Measurements from ENCODE around the gene CCNH. TPM values are rescaled to one million over a fixed set of nuclear protein-coding genes. Genes with fewer than 3 reads are reported as not detected.

CCNH gene
- total and polyA plus RNA-seq, 2 experiments from 2014 or later = 74.4 to 80.2 TPM

- TF ChIP-seq ZNF462 (CRISPR knock-in tag; IDR thresholded peaks at IDR 0.05) = no peak
- no peak for TF ChIP-seq STAT1 (IDR thresholded peaks at IDR 0.05; ENCODE audit: unreplicated experiment)
- no peak for TF ChIP-seq NANOG (IDR thresholded peaks at IDR 0.05; ENCODE audit: borderline replicate concordance)
- TF ChIP-seq CREB1 (CRISPR knock-in tag; IDR thresholded peaks at IDR 0.05; ENCODE audit: low read depth) = no peak
Measured at GRCh38 chr5:87359106-87359505, 53.6 kb downstream of the CCNH start (continued).

GRCh38 chr5:87354496-87354895, 58.2 kb downstream of the CCNH start:
- no peak for TF ChIP-seq ETS1 (IDR thresholded peaks at IDR 0.05)
- no peak for TF ChIP-seq CREB1 (CRISPR knock-in tag; IDR thresholded peaks at IDR 0.05; ENCODE audit: low read depth)
- H4K20me1 ChIP-seq (replicated peaks; ENCODE audit: insufficient read depth) = no peaks in the 10 kb centered on the region
- H3K27me3 ChIP-seq (ENCODE audit: insufficient read depth) = no peaks in the 10 kb centered on the region
- no peak overlapping the region for H3K4me3 ChIP-seq
- H3K9me2 ChIP-seq (ENCODE audit: insufficient read depth) = no peaks in the 10 kb centered on the region
- no peaks in the 10 kb centered on the region for H3K36me3 ChIP-seq (ENCODE audit: insufficient read depth)
- Mint-ChIP-seq H3K27me3 (ENCODE audit: insufficient read depth, low read depth, poor library complexity) (no peaks in the 10 kb centered on the region), H3K9me3 (no peaks in the 10 kb centered on the region), H3K36me3 (ENCODE audit: low read depth) (peaks cover 8% of the 10 kb centered on the region; the same call in 2 of the 3 replicates), H3K4me1 (no peaks in the 10 kb centered on the region), H3K4me3 (no peak overlapping the region), H3K27ac (no peak overlapping the region)
- no peaks in the 10 kb centered on the region for H3K79me2 ChIP-seq (replicated peaks; ENCODE audit: insufficient read depth)
- no peak overlapping the region for H3K4me2 ChIP-seq
- no peak for DNase-seq (ENCODE audit: low spot score)
- no peak overlapping the region for H3K27ac ChIP-seq (ENCODE audit: low read depth)
- no peaks in the 10 kb centered on the region for H3F3A ChIP-seq (replicated peaks; ENCODE audit: low read depth)
- no peak overlapping the region for H2AFZ ChIP-seq
- no peaks in the 10 kb centered on the region for H3K4me1 ChIP-seq (ENCODE audit: insufficient read depth)
- ATAC-seq = no peak

Measured in GM23338 (cell line).